HL-60 (cell line): ENCODE measurements around the gene DLX2.

ENCODE experiments used
- DNase-seq, 2 experiments: peaks; one replicate each; pipeline ENCODE4 v3.0.0-alpha.2; 2010 to 2020; ENCODE audit warnings: low read depth in 1 of 2, low spot score in 1 of 2
- H3K27ac ChIP-seq: fragments of 250-450 bp; sonication (Bioruptor Pico); replicated peaks from 2 replicates; pipeline ENCODE4 v1.5.1; 2020; ENCODE audit warnings: mild to moderate bottlenecking, moderate library complexity
- H3K27me3 ChIP-seq: fragments of 250-450 bp; sonication (Bioruptor Pico); 2 replicates; pipeline ENCODE4 v1.5.1; 2021; ENCODE audit warnings: mild to moderate bottlenecking, moderate library complexity; ENCODE audit not compliant: insufficient read depth, poor library complexity, severe bottlenecking
- H3K4me3 ChIP-seq: replicated peaks from 2 replicates; pipeline ENCODE4 v1.5.1; 2011; ENCODE audit warnings: mild to moderate bottlenecking, control low read depth, low read length; ENCODE audit not compliant: insufficient read depth
- CTCF ChIP-seq: IDR thresholded peaks from one replicate; pipeline ENCODE4 v1.5.1; 2011; ENCODE audit warnings: low read length, control low read depth, inconsistent platforms; ENCODE audit not compliant: insufficient read depth
- GABPA ChIP-seq: IDR thresholded peaks from 2 replicates; pipeline ENCODE4 v1.6.1; 2012; ENCODE audit warnings: low read depth
- POLR2AphosphoS5 ChIP-seq: IDR thresholded peaks from 2 replicates; pipeline ENCODE4 v1.6.1; 2012; ENCODE audit warnings: low read depth
- SPI1 ChIP-seq: IDR thresholded peaks from 2 replicates; pipeline ENCODE4 v1.6.1; 2012; ENCODE audit warnings: low read depth, mild to moderate bottlenecking, borderline replicate concordance
- TF ChIP-seq, protein P1 (sequence below): IDR thresholded peaks from 2 replicates; pipeline ENCODE4 v1.6.1; 2012; ENCODE audit warnings: low read depth; ENCODE audit not compliant: insufficient replicate concordance

The DLX2 gene

DNA sequence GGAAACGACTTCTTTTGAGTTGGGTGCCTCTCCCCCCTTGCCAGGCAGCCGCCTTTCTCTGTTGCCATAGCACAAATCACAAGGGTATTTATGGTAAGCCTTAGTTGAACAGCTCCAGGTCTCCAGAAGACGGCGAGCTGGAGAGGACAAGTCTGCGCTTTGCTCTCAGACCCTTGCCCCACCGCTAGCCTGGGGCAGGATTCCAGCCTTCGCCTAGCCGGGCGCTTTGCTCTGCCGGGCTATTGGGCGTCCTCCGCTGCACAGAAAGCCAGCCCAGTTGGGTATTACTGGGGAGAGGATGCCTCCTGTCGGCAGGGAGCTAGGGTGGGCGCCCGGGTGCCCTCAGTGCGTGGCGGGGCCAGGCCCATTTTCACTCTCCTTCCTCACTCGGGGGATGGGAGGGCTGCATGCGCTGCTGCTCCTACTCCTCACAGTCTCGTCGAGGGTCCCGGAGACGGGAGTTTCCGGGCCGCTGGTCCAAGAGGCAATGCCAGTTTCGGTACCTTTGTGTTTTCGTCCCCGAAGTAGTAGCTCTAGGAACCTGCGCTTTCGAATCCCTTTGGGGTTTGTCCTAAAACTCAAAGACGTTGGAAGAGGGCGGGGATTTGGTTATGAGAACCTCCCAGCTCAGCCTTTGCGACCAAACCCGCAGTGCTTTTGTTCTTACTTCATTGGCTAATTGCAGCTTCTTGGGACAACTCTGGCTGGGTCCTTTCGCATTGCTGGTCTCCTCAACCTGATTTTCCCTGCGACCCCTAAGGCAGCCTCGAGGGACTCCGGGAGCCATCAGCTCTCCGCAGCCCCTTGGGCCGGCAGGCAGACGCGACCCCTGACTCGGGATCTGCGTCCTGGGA, 3.6 kb upstream of the DLX2 start:
- TF ChIP-seq CTCF = peak; percentile 33
- TF ChIP-seq, protein P1, sequence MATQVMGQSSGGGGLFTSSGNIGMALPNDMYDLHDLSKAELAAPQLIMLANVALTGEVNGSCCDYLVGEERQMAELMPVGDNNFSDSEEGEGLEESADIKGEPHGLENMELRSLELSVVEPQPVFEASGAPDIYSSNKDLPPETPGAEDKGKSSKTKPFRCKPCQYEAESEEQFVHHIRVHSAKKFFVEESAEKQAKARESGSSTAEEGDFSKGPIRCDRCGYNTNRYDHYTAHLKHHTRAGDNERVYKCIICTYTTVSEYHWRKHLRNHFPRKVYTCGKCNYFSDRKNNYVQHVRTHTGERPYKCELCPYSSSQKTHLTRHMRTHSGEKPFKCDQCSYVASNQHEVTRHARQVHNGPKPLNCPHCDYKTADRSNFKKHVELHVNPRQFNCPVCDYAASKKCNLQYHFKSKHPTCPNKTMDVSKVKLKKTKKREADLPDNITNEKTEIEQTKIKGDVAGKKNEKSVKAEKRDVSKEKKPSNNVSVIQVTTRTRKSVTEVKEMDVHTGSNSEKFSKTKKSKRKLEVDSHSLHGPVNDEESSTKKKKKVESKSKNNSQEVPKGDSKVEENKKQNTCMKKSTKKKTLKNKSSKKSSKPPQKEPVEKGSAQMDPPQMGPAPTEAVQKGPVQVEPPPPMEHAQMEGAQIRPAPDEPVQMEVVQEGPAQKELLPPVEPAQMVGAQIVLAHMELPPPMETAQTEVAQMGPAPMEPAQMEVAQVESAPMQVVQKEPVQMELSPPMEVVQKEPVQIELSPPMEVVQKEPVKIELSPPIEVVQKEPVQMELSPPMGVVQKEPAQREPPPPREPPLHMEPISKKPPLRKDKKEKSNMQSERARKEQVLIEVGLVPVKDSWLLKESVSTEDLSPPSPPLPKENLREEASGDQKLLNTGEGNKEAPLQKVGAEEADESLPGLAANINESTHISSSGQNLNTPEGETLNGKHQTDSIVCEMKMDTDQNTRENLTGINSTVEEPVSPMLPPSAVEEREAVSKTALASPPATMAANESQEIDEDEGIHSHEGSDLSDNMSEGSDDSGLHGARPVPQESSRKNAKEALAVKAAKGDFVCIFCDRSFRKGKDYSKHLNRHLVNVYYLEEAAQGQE = no peak
- peak in 1 of 2 experiments; percentile 68 for DNase-seq
- Histone ChIP-seq H3K27me3 (peaks cover 12% of the 10 kb centered on the region), H3K4me3 (peak overlapping the region; percentile 60), H3K27ac (no peak overlapping the region)

- no peak for TF ChIP-seq POLR2AphosphoS5
- TF ChIP-seq, protein P1 = no peak
- no peak for DNase-seq
- Histone ChIP-seq H3K27ac (no peak overlapping the region), H3K27me3 (peaks cover 20% of the 10 kb centered on the region), H3K4me3 (peak overlapping the region; percentile 60)
These were observed 2.9 kb upstream of the DLX2 start for GRCh38 chr2:172105471-172106107.

DNA sequence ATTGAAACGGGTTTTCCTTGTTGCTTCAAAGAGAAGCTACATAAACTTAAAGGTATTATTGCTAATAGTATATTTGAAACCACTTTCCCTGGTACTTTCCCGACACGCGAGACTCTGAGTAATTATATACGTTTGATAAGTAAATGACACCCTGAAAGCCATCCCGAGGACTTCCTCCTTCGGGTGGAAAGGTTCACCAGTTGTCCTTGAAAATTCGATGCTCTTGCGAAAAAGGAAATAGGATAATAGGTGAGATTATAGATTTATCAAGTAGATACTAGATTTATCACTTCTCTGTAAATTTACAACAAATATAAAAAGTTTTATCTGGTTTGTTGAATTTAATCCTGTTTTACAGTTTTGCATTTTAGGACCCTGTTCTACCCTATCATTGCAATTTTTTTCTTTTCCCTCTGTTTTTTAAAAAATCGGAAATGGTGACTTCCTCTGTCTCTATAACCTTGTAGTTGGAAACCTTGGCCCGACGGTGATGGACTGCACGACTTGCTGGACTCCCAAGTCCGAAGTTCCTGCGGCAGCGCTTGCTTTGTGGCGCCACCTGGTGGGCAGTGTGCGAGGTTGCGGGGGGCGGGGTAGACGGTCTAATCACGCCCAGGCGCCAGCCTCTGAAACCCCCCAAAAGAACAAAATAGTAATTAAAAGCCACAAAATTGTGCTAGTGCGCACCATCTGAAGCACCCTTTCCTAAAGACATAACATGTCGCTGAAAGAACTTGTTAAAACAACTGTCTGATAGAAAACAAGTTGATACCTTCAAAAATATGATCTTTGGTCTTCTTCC, 972 bp upstream of the DLX2 start:
- DNase-seq = peak; percentile 74 to 84
- Histone ChIP-seq H3K27ac (no peak overlapping the region), H3K27me3 (peaks cover 36% of the 10 kb centered on the region), H3K4me3 (peak overlapping the region; percentile 63)
- TF ChIP-seq GABPA = no peak
- TF ChIP-seq CTCF = peak; percentile 49

GRCh38 chr2:172101821-172102390, 794 bp downstream of the DLX2 start:
- peaks cover 53% of the 10 kb centered on the region for H3K27me3 ChIP-seq
- DNase-seq = peak in 1 of 2 experiments; percentile 26
- H3K4me3 ChIP-seq = peak overlapping the region; percentile 63
- TF ChIP-seq CTCF (no peak), SPI1 (no peak), POLR2AphosphoS5 (no peak), GABPA (no peak)
- TF ChIP-seq, protein P1 = no peak
- H3K27ac ChIP-seq = no peak overlapping the region
